H4 (cell line): Measurements from ENCODE around the gene HES5. TPM values are rescaled to one million over a fixed set of nuclear protein-coding genes. Genes with fewer than 3 reads are reported as not detected.
A peak's percentile ranks its signal among the peaks of the same experiment; 100 is the strongest.
"Not testable (repeated sequence)": the region's sequence is repeated elsewhere in the genome, so short reads cannot be mapped to it uniquely, and the experiment has no call there.

ENCODE experiments used
- DNase-seq: peaks from one replicate; pipeline ENCODE4 v3.0.0-alpha.2; 2015; ENCODE audit warnings: low spot score
- total RNA-seq: library from RNA; depleted of rRNA; stranded (reverse); fragments of >200 nt; shearing (Covaris generic); gene quantifications from 2 replicates; pipeline ENCODE4 v1.2.3, GENCODE V29; 2014

HES5 gene
- total RNA-seq, 1 experiment from 2014 or later: not detected

DNA sequence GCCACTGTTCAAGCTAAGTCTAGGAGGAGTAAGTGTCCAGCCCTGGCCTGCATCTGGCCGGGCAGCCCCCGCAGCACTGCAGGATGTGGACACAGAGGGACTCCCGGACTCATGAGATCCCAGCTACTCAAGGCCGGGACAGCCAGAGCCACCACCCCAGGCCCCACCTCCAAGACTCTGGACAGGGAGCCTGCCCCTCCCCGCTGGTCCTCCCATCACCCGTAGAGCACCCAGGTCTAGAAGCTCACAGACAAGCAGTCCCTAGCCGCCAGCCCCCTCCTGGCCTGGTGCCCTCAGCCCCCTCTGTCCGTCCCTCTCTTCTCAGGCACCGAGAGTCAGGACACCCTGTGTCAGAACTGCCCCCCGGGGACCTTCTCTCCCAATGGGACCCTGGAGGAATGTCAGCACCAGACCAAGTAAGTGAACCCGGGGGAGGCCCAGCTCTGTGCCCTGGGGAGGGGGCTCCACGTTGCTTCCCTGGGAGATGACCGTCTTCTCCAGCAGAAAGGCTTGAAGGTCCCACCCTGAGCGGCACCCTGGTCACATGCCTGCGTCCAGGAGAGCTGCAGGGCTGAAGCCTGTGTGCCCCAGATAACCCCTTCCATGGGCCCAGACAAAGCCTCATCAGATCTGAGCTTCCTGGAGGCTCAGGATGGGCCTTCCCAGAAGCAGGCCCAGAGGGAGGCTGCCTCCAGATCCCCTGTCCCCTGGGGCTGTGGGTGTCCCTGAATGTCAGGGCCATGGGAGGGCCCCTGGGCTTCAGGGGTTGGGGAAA lies 30.4 kb upstream of the HES5 start:
- DNase-seq: no peak

- DNase-seq: no peak
These were observed 29.6 kb upstream of the HES5 start for GRCh38 chr1:2559509-2560298.

- no peak for DNase-seq
These were observed 28.8 kb upstream of the HES5 start for GRCh38 chr1:2558861-2559260.

GRCh38 chr1:2558420-2558819 lies 28.4 kb upstream of the HES5 start:
- DNase-seq: no peak

DNA sequence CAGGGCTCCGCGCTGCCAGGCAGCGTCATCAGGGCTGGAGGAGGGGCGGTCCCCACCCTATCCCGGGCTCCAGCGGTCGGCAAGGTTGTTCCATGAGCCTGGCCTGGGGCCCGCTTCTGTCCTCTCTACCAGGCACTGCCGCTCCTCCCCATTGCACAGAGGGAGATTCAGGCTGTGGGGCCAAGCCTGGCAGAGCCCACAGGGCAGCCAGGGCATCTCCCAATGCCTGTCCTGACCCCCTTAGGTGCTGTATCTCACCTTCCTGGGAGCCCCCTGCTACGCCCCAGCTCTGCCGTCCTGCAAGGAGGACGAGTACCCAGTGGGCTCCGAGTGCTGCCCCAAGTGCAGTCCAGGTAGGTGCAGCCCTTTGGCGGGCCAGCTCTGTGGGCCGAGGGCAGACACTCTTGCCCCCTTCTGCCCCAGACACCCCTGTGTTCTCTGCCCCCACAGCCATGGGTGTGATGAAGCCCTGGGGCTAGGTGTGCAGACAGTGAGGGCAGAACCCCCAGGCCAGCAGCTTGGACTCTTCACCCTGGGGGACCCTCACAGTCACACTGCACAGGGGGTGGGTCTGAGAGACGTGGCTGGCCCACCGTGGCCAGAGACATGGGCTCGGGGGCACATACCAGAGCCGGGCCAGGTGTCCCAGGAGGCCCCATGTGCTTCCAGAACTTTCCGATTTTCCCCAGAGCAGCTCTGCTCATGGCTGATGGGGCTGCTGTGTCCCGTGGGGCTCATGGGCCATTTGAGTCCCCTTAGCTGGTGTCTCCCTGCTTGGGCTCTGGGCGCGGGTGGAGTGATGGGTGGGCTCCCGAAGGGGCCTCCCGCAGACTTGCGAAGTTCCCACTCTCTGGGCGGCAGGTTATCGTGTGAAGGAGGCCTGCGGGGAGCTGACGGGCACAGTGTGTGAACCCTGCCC lies 27.7 kb upstream of the HES5 start:
- no peak for DNase-seq

DNA sequence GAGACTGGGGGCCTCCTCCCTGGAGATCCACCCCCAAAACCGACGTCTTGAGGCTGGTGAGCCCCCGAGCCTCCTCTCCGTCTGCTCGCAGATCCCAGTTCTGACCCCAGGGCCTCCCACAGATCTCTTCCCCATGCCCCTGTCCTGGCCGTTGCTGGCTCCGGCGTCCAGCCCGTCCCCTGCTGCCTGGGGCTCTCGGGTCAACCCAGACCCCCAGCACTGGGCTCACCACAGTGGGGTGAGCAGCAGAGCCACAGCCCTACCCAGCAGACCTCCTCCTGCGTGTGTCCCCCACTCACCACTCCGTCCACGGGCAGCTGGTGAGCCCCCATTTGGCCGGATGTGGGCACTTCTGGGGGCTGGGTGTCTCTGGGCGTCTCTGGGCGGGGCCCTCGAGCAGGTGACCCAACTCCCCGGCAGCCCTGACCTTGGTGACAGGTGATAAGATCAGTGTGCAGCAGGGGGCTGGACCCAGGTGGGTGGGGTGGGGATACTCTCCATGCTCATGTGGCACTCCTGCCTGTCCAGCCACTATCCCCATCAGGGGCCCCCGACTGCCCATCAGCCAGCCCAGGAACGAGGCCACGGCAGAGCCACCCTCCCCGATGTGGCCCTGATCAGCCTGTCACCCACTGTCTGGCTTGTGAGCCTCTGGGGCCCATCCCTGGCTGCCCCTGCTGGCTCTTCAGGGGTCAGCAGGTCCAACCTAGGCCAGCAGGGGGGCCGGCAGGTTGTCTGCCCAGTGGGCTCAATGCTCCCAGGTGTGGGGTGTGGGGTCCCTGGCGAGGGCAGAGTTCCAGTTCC lies 26.8 kb upstream of the HES5 start:
- DNase-seq: no peak

GRCh38 chr1:2556277-2556677 lies 26.2 kb upstream of the HES5 start, which contains the start of gene TNFRSF14:
Gene TNFRSF14 (plus strand): TSS chr1:2556371. CDS start chr1:2556665, 294 bp downstream.
- peak; percentile 56 for DNase-seq

GRCh38 chr1:2555634-2556276 lies 25.7 kb upstream of the HES5 start:
- no peak for DNase-seq

DNA sequence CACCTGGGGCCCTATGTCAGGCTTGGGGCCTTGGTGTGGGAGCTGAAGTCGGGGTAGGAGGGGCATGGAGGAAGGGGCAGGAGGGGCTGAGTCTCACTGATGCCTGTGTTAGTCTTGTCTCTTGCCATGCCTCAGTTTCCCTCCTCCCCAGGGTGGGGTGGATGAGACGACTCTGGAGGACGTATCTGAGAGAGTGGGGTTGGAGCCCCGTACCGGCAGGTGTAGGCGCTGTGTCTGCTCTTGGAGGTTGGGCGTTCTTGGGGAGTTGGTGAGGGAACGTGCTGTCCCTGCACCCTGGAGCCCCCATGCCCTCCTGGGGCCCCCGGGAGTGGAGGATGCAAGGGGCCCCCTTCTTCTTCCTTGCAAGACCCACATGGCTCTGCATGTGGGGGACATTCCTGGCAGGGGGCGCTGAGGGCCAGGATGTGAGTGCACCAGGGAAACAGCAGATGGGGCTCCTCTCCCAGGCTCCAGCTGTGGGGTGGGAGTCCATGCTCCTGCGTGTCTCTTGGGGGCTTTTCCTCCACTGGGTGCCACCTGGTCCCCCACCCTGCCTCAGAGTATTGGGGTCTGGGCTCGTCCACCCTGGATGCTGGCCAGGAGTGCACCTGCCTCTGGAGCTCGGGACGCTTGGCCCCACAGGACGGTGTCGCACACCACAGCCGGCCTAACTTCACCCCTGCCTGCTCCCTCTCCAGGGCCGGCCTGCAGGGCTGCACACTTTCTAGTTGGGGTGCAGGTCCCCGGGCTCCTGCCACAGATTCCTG lies 24.7 kb upstream of the HES5 start:
- no peak for DNase-seq

DNA sequence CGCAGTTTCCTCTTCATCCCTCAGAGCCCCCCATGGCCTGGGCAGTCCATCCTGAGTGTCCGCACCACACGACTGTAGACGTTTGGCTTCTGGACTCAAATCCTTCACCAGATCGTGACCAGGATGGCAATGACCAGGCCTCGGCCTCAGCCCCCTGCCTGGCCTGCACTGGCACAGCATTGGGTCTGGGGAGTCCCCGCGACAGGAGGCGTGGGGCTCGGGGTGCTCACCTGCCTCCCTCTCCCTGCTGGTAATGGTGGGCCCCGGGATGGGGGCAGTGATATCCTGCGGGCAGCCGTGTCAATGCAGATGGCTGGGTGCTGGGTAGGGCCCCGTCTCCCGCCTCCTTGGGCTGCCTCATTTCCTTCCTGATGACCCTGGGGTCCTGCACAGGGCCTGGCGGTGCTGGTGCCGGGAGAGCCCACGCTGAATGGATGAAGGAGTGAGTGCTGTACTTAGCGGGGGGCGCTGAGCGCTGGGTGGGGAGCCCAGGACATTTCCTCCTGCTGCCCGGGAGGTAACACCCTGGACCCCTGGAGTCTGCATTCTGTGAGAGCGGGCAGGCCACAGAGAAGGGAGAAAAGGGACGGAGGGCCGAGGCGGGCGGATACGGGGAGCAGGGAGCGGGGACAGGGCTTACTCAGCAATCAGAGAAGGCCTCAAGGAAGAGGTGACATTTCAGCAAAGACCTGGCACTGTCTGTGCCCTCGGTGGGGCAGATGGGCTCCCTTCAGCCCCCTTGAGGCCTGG lies 24.0 kb upstream of the HES5 start:
- DNase-seq: no peak

DNA sequence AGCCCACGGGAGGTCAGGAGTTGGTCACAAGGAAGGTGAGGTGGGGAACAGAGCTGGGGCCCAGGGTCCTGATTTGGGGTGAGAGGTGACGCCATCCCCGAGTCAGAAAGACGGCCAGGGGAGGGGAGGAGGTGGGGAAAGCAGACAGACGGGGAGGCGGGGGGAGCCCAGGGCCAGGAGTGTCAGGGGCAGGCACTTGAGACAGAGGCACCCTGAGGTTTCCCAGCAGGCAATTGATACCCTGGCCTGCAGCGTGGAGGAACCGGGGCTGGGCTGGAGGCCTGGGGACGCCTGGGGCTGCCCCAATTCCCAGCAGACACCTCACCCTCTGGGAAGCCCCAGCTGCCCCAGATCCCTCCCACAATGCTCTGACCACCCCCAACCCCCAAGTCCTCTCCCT lies 23.0 kb upstream of the HES5 start:
- DNase-seq: not testable (repeated sequence)

- DNase-seq: no peak
These were observed 22.1 kb upstream of the HES5 start for GRCh38 chr1:2552189-2552588.

GRCh38 chr1:2551544-2551943 lies 21.5 kb upstream of the HES5 start:
- not testable (repeated sequence) for DNase-seq

- not testable (repeated sequence) for DNase-seq
These were observed 20.3 kb upstream of the HES5 start for GRCh38 chr1:2550309-2550861.

DNA sequence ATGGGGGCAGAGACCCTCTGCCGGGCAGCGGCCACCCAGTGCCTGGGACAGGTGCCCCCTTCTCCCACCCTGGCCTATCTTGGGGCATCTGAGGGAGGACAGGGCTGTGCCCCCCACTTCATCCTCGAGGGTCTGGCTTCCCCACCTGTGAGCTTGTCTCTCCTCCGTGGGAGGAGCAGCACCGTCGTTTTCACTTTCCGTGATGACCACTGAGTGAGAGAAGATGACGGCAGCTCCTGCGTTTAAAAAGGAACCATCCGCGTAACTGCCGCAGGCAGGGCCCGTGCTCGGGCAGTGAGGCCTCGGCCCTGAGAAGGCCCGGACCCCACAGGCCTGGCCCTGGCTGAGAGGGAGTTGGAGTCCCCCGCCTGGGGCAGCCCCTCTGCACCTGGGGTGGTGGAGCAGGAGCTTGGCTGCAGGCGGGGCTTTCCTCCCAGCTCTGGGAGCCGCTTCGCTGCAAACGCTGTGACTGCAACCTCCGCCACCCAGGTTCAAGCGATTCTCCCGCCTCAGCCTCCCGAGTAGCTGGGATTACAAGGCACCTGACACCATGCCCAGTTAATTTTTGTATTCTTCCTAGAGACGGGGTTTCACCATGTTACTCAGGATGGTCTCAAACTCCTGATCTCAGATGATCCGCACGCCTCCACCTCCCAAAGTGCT lies 19.4 kb upstream of the HES5 start:
- not testable (repeated sequence) for DNase-seq

- DNase-seq: peak; percentile 55
These were observed 18.1 kb upstream of the HES5 start for GRCh38 chr1:2548068-2548589.

- DNase-seq: no peak
These were observed 17.4 kb upstream of the HES5 start for GRCh38 chr1:2547210-2548067.
